ENCODE results near the gene NPEPL1.

Gene NPEPL1

DNA sequence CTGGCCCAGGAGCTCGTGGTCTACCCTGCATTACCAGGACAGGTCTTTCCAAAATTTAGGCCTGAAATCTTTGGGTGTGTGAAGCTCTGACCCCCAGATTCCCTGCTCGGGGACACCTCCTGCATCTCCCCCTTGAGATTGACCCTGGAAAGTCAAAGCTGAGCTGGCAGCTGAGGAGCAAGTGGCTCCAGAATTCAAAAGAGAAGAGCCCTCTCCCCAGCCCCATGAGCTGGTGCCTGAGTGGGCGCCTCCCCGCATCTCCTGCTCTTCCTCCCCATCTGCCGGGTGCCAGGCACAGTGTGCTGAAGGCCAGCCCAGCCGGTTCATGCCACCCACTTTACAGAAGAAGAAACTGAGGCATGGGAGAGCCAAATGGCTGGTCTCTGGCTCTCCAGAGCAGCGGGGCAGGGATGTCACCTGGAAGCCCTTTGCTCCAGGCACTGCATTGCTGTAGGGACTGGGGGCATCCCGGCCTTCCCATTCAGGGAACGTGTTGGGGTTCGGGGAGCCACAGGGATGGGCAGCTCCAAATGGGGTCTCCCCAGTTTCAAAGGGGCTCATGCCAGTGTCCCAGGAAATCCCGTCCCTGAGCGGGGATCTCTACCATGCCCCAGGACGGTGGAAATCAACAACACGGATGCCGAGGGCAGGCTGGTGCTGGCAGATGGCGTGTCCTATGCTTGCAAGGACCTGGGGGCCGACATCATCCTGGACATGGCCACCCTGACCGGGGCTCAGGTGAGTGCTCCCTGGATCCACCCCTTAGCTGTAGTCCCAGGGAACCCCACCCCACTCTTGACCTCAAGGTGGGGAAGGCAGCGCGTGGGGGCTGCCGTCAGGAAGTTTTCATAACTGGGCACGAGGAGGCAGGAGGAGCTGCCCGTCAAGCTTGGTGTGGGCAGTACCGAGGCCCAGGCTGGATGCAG is 20.5 kb downstream of the NPEPL1 start:
- TF ChIP-seq, protein P1, sequence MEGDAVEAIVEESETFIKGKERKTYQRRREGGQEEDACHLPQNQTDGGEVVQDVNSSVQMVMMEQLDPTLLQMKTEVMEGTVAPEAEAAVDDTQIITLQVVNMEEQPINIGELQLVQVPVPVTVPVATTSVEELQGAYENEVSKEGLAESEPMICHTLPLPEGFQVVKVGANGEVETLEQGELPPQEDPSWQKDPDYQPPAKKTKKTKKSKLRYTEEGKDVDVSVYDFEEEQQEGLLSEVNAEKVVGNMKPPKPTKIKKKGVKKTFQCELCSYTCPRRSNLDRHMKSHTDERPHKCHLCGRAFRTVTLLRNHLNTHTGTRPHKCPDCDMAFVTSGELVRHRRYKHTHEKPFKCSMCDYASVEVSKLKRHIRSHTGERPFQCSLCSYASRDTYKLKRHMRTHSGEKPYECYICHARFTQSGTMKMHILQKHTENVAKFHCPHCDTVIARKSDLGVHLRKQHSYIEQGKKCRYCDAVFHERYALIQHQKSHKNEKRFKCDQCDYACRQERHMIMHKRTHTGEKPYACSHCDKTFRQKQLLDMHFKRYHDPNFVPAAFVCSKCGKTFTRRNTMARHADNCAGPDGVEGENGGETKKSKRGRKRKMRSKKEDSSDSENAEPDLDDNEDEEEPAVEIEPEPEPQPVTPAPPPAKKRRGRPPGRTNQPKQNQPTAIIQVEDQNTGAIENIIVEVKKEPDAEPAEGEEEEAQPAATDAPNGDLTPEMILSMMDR (IDR thresholded peaks at IDR 0.05), result no peak

DNA sequence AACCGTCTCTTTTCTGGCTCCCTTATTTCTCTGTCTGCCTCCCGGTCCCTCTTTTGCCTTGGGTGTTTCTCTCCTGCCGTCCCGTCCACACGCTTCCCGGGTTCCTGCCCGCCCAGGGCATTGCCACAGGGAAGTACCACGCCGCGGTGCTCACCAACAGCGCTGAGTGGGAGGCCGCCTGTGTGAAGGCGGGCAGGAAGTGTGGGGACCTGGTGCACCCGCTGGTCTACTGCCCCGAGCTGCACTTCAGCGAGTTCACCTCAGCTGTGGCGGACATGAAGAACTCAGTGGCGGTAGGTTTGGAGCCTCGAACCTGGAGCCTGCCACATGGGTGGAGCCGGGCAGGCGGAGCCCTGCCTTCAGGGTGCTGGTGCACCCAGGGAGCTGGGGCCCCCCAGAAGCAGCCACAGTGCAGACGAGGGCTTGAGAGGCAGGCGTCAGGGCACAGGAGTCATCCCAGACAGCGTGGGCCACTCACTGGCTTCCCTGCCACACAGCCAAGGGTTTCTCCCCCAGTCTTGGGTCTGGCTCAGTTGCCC is 21.3 kb downstream of the NPEPL1 start:
- TF ChIP-seq, protein P1 (IDR thresholded peaks at IDR 0.05), result no peak

DNA sequence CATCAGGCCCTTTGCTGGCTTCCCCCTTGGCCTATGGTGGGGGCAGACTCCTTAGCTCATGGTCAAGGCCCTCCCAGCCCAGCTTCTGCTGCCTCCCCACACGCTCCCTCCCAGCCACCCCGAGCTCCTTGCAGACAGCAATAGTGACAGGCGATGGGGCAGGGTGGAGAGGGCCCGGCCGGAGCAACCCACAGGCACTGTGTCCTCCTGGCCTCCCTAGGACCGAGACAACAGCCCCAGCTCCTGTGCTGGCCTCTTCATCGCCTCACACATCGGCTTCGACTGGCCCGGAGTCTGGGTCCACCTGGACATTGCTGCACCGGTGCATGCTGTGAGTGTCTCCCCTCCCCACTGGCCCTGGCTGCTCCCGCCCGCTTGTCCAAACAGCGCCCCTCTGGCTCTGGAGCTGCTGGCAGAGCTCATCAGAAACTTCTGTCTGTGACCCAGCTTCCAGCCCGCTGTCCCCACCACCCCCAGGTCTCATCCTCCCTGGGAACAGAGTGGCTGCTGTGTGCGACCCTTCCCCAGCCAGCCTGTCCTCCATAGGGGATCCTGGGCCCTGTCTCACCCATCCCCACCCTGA is 21.8 kb downstream of the NPEPL1 start:
- TF ChIP-seq, protein P1 (IDR thresholded peaks at IDR 0.05), result no peak

DNA sequence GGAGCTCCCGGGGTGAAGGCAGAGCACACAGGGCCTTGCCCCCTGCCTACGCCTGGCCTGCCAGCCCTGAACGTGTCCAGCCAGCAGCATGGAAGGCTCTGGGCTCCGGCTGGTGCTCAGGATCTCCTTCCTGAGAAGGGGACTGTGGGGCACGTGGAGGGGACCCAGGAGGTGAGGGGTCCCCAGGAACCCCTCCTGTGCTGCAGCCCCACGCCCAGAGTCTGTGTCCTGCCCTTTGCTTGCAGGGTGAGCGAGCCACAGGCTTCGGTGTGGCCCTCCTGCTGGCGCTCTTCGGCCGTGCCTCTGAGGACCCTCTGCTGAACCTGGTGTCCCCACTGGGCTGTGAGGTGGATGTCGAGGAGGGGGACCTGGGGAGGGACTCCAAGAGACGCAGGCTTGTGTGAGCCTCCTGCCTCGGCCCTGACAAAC is 22.3 kb downstream of the NPEPL1 start:
- TF ChIP-seq, protein P1 (IDR thresholded peaks at IDR 0.05), result no peak

DNA sequence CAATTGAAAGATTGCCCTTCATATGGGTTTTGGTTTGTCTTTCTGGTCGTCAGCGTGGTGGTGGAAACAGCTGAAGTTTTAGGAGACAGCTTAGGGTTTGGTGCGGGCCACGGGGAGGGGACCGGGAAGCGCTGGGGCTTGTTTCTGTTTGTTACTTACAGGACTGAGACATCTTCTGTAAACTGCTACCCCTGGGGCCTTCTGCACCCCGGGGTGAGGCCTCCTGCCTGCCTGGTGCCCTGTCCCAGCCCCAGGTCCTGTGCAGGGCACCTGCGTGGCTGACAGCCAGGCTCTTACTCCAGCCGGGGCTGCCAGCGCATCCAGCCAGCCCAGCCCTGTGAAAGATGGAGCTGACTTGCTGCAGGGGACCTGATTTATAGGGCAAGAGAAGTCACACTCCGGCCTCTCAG is 22.8 kb downstream of the NPEPL1 start:
- TF ChIP-seq, protein P1 (IDR thresholded peaks at IDR 0.05), result no peak

DNA sequence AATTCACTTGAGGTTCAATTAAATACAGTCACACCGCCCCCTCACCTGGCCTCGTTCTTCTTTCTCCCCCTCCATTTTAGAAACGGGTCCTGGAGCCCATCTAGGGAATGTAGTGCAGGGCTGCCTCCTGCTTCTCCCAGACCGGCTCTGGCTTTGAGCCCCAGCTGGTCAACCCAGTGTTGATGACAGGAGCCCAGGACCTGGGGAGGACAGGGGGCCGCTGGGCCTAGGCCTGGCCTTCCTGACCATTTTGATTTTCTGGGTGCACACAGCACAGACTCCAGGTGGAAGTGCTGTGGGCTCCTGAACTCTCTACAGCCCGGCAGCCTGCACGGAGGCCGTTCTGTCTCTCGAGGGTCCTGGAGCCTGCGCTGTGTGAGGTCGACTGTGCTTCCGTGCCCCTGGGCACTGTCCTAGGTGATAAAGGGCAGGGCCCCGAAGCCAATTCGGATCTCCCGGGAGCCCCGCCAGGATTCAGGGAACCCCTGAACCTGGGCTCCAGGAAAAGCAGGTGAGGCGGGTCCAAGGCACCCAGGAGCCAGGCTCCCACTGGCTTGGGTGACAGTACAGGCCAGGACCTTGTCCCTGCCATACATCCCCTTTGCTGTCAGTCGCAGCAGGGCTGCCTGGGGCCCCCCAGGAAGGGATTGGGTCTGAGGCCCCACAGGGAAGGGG is 23.3 kb downstream of the NPEPL1 start:
- TF ChIP-seq, protein P1 (IDR thresholded peaks at IDR 0.05), result no peak

DNA sequence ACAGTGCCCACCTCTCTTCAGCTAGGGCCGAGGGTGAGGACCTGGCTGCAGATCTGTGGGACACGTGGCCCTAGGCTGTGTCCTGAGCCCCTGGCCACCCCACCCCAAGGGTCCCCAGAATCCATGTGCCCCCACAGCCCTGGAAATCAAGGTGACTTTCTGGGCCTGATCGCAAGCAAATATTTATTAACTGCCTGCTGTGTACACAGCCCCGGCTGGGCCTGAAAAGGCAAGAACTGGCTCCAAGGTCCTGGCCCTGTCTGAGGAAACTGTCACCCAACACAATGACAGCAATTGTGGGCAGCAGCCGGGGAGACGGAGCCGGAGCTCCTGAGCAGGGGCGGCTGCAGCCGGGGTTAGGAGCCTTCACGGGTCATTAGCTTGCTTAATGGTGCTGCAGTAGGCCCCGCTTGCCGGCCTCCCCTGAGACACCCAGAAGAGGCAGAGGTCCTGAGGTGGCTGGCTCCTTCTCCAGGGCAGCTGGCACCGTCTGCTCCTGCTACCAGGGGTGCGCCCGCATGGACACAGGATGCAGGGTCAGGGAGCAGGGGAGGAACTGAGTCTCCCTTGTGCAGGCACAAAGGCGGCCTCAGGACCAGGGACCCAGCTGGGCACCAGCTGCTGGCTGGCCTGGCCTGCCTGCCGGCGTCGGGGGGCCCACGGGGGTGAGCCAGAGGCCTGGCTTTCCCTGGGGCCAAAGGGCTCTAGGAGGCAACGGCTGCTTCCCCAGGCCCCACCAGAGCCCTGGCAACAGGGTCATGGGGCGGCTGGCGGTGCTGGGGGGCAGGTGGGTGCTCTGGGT is 24.1 kb downstream of the NPEPL1 start:
- TF ChIP-seq, protein P1 (IDR thresholded peaks at IDR 0.05), result no peak

Measured in LNCAP (cell line).